SK-N-SH treated with all-trans-retinoic acid at 6 μM for 48 hours (cell line): ENCODE data around the gene RARRES1.

ENCODE experiments used
- ATAC-seq: fragments of 200-7000 bp; cut with Tn5 transposase; 3 replicates; pipeline ENCODE4 v1.9.1; 2020; ENCODE audit warnings: mild to moderate bottlenecking, moderate library complexity
- ARNTL ChIP-seq: fragments of 450-650 bp; formaldehyde crosslinking; IDR thresholded peaks from 2 replicates; pipeline ENCODE4 v1.5.0; 2020; ENCODE audit warnings: low read depth, mild to moderate bottlenecking, moderate library complexity, borderline replicate concordance
- CREB5 ChIP-seq: fragments of 250-450 bp; sonication (Bioruptor Pico); IDR thresholded peaks from 2 replicates; pipeline ENCODE4 v1.5.1; 2020; ENCODE audit warnings: low read depth, mild to moderate bottlenecking, moderate library complexity
- CSDC2 ChIP-seq: fragments of 250-450 bp; sonication (Bioruptor Pico); IDR thresholded peaks from 2 replicates; pipeline ENCODE4 v1.5.0; 2020; ENCODE audit warnings: mild to moderate bottlenecking, moderate library complexity
- CSRNP3 ChIP-seq: fragments of 250-450 bp; sonication (Bioruptor Pico); IDR thresholded peaks from 2 replicates; pipeline ENCODE4 v1.5.1; 2021; ENCODE audit warnings: mild to moderate bottlenecking, moderate library complexity
- ESRRG ChIP-seq: fragments of 250-450 bp; sonication (Bioruptor Pico); IDR thresholded peaks from 2 replicates; pipeline ENCODE4 v1.6.1; 2021; ENCODE audit warnings: mild to moderate bottlenecking
- GLIS3 ChIP-seq: fragments of 250-450 bp; sonication (Bioruptor Pico); IDR thresholded peaks from 2 replicates; pipeline ENCODE4 v1.5.0; 2020; ENCODE audit warnings: mild to moderate bottlenecking, moderate library complexity
- ISL1 ChIP-seq: fragments of 250-450 bp; sonication (Bioruptor Pico); IDR thresholded peaks from 2 replicates; pipeline ENCODE4 v2.1.2; 2022; ENCODE audit warnings: mild to moderate bottlenecking, moderate library complexity
- OSR1 ChIP-seq: fragments of 250-450 bp; sonication (Bioruptor Pico); IDR thresholded peaks from 2 replicates; pipeline ENCODE4 v1.8.0; 2022; ENCODE audit warnings: moderate library complexity, mild to moderate bottlenecking, inconsistent platforms
- PATZ1 ChIP-seq: fragments of 250-450 bp; sonication (Bioruptor Pico); IDR thresholded peaks from 2 replicates; pipeline ENCODE4 v1.8.0; 2020; ENCODE audit warnings: mild to moderate bottlenecking, moderate library complexity, borderline replicate concordance
- POU6F1 ChIP-seq: fragments of 250-450 bp; sonication (Bioruptor Pico); IDR thresholded peaks from 2 replicates; pipeline ENCODE4 v1.8.0; 2021; ENCODE audit warnings: low read depth, mild to moderate bottlenecking, moderate library complexity, borderline replicate concordance
- PPARA ChIP-seq: fragments of 250-450 bp; sonication (Bioruptor Pico); IDR thresholded peaks from 2 replicates; pipeline ENCODE4 v1.5.0; 2020; ENCODE audit warnings: mild to moderate bottlenecking, borderline replicate concordance
- SNAI2 ChIP-seq: fragments of 250-450 bp; sonication (Bioruptor Pico); IDR thresholded peaks from 2 replicates; pipeline ENCODE4 v1.5.0; 2020; ENCODE audit warnings: mild to moderate bottlenecking, moderate library complexity
- TCF4 ChIP-seq: fragments of 250-450 bp; sonication (Bioruptor Pico); IDR thresholded peaks from 2 replicates; pipeline ENCODE4 v1.8.0; 2021; ENCODE audit warnings: mild to moderate bottlenecking, moderate library complexity, borderline replicate concordance
- TOX ChIP-seq: fragments of 250-450 bp; sonication (Bioruptor Pico); IDR thresholded peaks from 2 replicates; pipeline ENCODE4 v1.8.0; 2021; ENCODE audit warnings: mild to moderate bottlenecking, moderate library complexity, borderline replicate concordance
- ZC3H10 ChIP-seq: fragments of 250-450 bp; sonication (Bioruptor Pico); IDR thresholded peaks from 2 replicates; pipeline ENCODE4 v1.5.1; 2021; ENCODE audit warnings: mild to moderate bottlenecking, moderate library complexity
- ZNF565 ChIP-seq: fragments of 450-650 bp; formaldehyde crosslinking; conservative IDR thresholded peaks from 2 replicates; pipeline ENCODE4 v1.5.0; 2020; ENCODE audit warnings: low read depth, mild to moderate bottlenecking, moderate library complexity
- ZNF8 ChIP-seq: fragments of 450-650 bp; formaldehyde crosslinking; IDR thresholded peaks from 2 replicates; pipeline ENCODE4 v1.5.0; 2020; ENCODE audit warnings: mild to moderate bottlenecking, moderate library complexity

RARRES1 gene

GRCh38 chr3:158725348-158726011, 6.8 kb downstream of the RARRES1 start:
- peak; percentile 72 for ATAC-seq
- TF ChIP-seq ISL1 (CRISPR knock-in tag) (0 out of 2 replicates have a peak, but pooled peaks have one; percentile 5), ZNF8 (CRISPR knock-in tag) (no peak), TOX (CRISPR knock-in tag) (peak; percentile 46), TCF4 (no peak), CSDC2 (0 out of 2 replicates have a peak, but pooled peaks have one; percentile 11)

GRCh38 chr3:158723991-158724390, 8.3 kb downstream of the RARRES1 start:
- ATAC-seq: no peak
- TF ChIP-seq PATZ1 (no peak), PPARA (CRISPR knock-in tag) (no peak), ISL1 (CRISPR knock-in tag) (no peak), SNAI2 (CRISPR knock-in tag) (no peak)

GRCh38 chr3:158722108-158722507, 10.1 kb downstream of the RARRES1 start:
- no peak for ATAC-seq
- TF ChIP-seq ISL1 (CRISPR knock-in tag) (no peak), ZC3H10 (CRISPR knock-in tag) (no peak), CREB5 (CRISPR knock-in tag) (no peak), SNAI2 (CRISPR knock-in tag) (no peak), ZNF8 (CRISPR knock-in tag) (no peak), ARNTL (CRISPR knock-in tag) (no peak), CSRNP3 (no peak), ZNF565 (CRISPR knock-in tag) (no peak), GLIS3 (CRISPR knock-in tag) (no peak), OSR1 (CRISPR knock-in tag) (no peak)

- no peak for TF ChIP-seq CSRNP3
- TF ChIP-seq PPARA (CRISPR knock-in tag): no peak
- no peak for TF ChIP-seq ZC3H10 (CRISPR knock-in tag)
- 0 out of 2 replicates have a peak, but pooled peaks have one; percentile 15 for TF ChIP-seq ISL1 (CRISPR knock-in tag)
- TF ChIP-seq, all 23 proteins: peak for 1
These were observed 13.6 kb downstream of the RARRES1 start for GRCh38 chr3:158718490-158719170.

GRCh38 chr3:158717576-158717975, 14.7 kb downstream of the RARRES1 start:
- ATAC-seq: peak; percentile 40
- no peak for TF ChIP-seq GLIS3 (CRISPR knock-in tag)
- TF ChIP-seq ZNF8 (CRISPR knock-in tag): no peak
- TF ChIP-seq SNAI2 (CRISPR knock-in tag): no peak

More at GRCh38 chr3:158718490-158719170, 13.6 kb downstream of the RARRES1 start:
- ATAC-seq: peak; percentile 18; the same call in 2 of the 3 replicates

GRCh38 chr3:158713094-158713499, 19.2 kb downstream of the RARRES1 start:
- ATAC-seq: no peak

More at GRCh38 chr3:158713094-158713499, 19.2 kb downstream of the RARRES1 start:
- no peak for TF ChIP-seq CREB5 (CRISPR knock-in tag)
- no peak for TF ChIP-seq ESRRG
- TF ChIP-seq ARNTL (CRISPR knock-in tag): no peak
- TF ChIP-seq POU6F1 (CRISPR knock-in tag): no peak
